HUES48 (cell line): Measurements from ENCODE around the gene KPNA4.
"Not testable (repeated sequence)": the region's sequence is repeated elsewhere in the genome, so short reads cannot be mapped to it uniquely, and the experiment has no call there.

Experiments used
- H3K27ac ChIP-seq: one replicate; pipeline ENCODE4 v1.7.0; 2013; ENCODE audit warnings: low read depth, low read length, inconsistent platforms
- H3K27me3 ChIP-seq: 2 replicates; pipeline ENCODE4 v1.6.1; 2013; ENCODE audit warnings: mild to moderate bottlenecking, low read length; ENCODE audit not compliant: control insufficient read depth, insufficient read depth
- H3K36me3 ChIP-seq: 2 replicates; pipeline ENCODE4 v1.6.1; 2013; ENCODE audit warnings: low read length; ENCODE audit not compliant: control insufficient read depth, insufficient read depth
- H3K4me1 ChIP-seq: 2 replicates; pipeline ENCODE4 v1.6.1; 2013; ENCODE audit warnings: mild to moderate bottlenecking, low read length; ENCODE audit not compliant: control insufficient read depth, insufficient read depth
- H3K4me3 ChIP-seq: 2 replicates; pipeline ENCODE4 v1.5.1; 2013; ENCODE audit warnings: mild to moderate bottlenecking, low read depth, low read length
- H3K9ac ChIP-seq: 2 replicates; pipeline ENCODE4 v1.6.1; 2013; ENCODE audit warnings: mild to moderate bottlenecking, low read depth, low read length, moderate library complexity
- H3K9me3 ChIP-seq: 2 replicates; pipeline ENCODE4 v1.6.1; 2013; ENCODE audit warnings: low read length; ENCODE audit not compliant: control insufficient read depth, insufficient read depth

The KPNA4 gene

GRCh38 chr3:160546727-160547126 is 18.6 kb downstream of the KPNA4 start:
- no peaks in the 10 kb centered on the region for H3K36me3 ChIP-seq
- H3K27me3 ChIP-seq, result no peaks in the 10 kb centered on the region
- H3K27ac ChIP-seq, result no peak overlapping the region
- no peak overlapping the region for H3K9ac ChIP-seq
- peaks cover 25% of the 10 kb centered on the region for H3K9me3 ChIP-seq
- H3K4me1 ChIP-seq, result no peaks in the 10 kb centered on the region
- no peak overlapping the region for H3K4me3 ChIP-seq

- no peak overlapping the region for H3K27ac ChIP-seq
- H3K27me3 ChIP-seq, result no peaks in the 10 kb centered on the region
- no peak overlapping the region for H3K4me3 ChIP-seq
- no peak overlapping the region for H3K9ac ChIP-seq
- H3K36me3 ChIP-seq, result no peaks in the 10 kb centered on the region
- peaks cover 15% of the 10 kb centered on the region for H3K9me3 ChIP-seq
- 0 out of 2 replicates have a peak, but pooled peaks cover 4% of the 10 kb centered on the region for H3K4me1 ChIP-seq
These were observed 19.9 kb downstream of the KPNA4 start for GRCh38 chr3:160545504-160545871.

DNA sequence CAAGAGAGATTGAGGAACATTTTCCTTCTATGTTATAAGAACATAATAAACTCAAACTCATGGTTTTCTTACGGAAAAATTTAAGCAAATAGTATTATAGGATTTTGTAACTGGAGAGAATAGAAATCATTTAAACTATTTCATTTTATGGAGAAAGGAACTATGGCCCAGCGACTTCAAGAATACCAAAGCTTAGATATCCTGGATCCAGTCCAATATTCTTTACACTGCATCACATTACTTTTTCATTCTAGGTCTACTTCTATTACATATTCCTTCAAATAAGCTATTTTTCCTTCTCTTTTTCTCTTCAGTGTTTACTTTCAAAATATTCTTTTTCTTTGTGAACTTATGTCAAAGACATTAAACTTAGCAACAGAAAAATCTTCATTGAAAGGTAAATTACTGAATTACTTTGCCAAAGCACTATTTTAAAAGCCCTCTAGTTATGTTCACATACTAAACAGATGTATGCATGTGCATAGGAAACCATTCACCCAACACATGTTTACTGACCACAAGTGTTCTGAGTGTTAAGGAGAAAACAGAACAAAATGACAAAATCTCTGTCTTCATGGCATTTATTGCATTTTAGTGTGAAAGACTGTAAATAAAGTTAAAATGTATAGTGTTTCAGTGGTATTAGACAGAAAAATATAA is 20.4 kb downstream of the KPNA4 start:
- H3K9ac ChIP-seq, result no peak overlapping the region
- H3K36me3 ChIP-seq, result no peaks in the 10 kb centered on the region
- no peak overlapping the region for H3K27ac ChIP-seq
- H3K4me3 ChIP-seq, result no peak overlapping the region
- peaks cover 10% of the 10 kb centered on the region for H3K9me3 ChIP-seq
- 0 out of 2 replicates have a peak, but pooled peaks cover 6% of the 10 kb centered on the region for H3K4me1 ChIP-seq
- no peaks in the 10 kb centered on the region for H3K27me3 ChIP-seq

GRCh38 chr3:160540551-160540950 is 24.8 kb downstream of the KPNA4 start:
- no peak overlapping the region for H3K4me3 ChIP-seq
- peaks cover 7% of the 10 kb centered on the region for H3K36me3 ChIP-seq
- no peak overlapping the region for H3K27ac ChIP-seq
- H3K27me3 ChIP-seq, result no peaks in the 10 kb centered on the region
- H3K9ac ChIP-seq, result no peak overlapping the region
- H3K9me3 ChIP-seq, result no peaks in the 10 kb centered on the region
- peaks cover 16% of the 10 kb centered on the region for H3K4me1 ChIP-seq

DNA sequence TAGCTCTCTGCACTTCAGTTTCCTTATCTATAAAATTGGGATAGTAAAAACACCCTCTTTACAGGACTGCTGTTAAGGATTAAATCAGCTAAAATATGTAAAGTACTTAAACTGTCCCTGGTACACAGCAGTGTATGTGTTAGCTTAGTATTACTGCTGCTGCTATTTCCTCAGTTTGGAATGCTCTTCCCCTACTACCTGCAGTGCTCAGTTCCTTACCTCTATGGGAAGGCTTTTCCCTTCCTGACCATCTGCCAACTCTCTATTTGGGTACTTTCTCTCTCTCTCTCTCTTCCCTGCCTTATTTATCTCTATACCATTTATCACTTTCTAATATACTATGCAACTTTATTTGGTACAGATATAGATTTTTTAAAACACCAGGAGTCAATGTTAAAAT is 26.5 kb downstream of the KPNA4 start:
- Histone ChIP-seq H3K36me3 (peaks cover 22% of the 10 kb centered on the region), H3K27me3 (no peaks in the 10 kb centered on the region), H3K4me1 (peaks cover 16% of the 10 kb centered on the region), H3K4me3 (no peak overlapping the region), H3K9ac (no peak overlapping the region), H3K27ac (no peak overlapping the region), H3K9me3 (no peaks in the 10 kb centered on the region)

GRCh38 chr3:160537729-160538128 is 27.6 kb downstream of the KPNA4 start:
- Histone ChIP-seq H3K27ac (no peak overlapping the region), H3K27me3 (no peaks in the 10 kb centered on the region), H3K9me3 (no peaks in the 10 kb centered on the region), H3K9ac (no peak overlapping the region), H3K4me3 (no peak overlapping the region), H3K4me1 (peaks cover 16% of the 10 kb centered on the region), H3K36me3 (peaks cover 29% of the 10 kb centered on the region)

DNA sequence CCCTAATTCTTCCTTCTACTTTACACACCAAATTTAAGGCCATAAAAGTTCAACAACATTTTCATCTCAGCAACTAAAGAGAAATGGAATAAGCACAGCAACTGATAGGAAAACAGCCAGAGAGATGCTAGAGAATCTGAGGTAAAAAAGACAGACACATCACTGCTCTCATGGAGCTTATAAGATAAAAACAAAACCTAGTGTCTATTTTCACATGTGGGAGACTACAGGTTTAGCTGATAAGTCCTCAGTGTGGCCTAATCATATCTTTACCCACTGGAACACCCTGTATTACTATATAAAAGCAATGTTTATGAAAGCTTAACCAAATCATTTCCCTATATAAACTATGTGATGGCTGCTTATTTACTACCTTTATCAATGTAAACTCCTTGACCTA is 33.0 kb downstream of the KPNA4 start:
- Histone ChIP-seq H3K9ac (no peak overlapping the region), H3K27me3 (no peaks in the 10 kb centered on the region), H3K4me3 (no peak overlapping the region), H3K36me3 (peaks cover 80% of the 10 kb centered on the region), H3K4me1 (no peaks in the 10 kb centered on the region), H3K9me3 (no peaks in the 10 kb centered on the region), H3K27ac (no peak overlapping the region)

DNA sequence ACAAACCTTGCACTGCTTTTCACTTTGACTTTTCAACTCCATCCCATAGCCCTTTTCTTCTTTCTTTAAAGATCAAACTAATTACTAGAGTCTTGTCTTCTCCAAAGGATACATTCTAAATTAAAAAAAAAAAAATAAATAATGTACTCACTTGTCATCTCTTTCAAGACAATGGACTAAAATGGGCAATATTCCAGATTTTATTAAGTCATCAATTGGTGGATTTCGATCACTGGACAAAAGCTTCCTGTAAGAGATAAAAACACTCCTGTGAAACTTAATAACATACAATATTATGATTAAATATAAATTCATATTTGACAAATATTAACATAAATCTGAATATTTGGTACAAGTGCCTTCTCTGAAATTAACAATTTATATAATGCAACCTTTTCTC is 34.1 kb downstream of the KPNA4 start:
- Histone ChIP-seq H3K4me1 (no peaks in the 10 kb centered on the region), H3K9ac (no peak overlapping the region), H3K9me3 (no peaks in the 10 kb centered on the region), H3K36me3 (peaks cover 88% of the 10 kb centered on the region), H3K4me3 (no peak overlapping the region), H3K27me3 (no peaks in the 10 kb centered on the region), H3K27ac (no peak overlapping the region)

DNA sequence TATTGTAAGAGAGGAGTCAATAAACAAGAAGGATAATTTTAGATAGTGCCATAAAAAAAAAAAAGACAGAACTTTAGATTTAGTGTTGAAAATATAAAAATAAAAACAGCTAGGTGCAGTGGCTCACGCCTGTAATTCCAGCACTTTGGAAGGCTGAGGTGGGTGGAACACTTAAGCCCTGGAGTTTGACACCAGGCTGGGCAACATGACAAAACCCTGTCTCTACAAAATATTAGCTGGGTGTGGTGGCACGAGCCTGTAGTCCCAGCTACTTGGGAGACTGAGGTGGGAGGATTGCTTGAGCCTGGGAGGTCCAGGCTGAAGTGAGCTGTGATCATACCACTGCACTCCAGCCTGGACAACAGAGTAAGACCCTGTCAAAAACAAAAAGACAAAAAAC is 49.0 kb downstream of the KPNA4 start:
- not testable (repeated sequence) for H3K9ac ChIP-seq, H3K27ac ChIP-seq, H3K4me1 ChIP-seq, H3K9me3 ChIP-seq, H3K4me3 ChIP-seq, H3K27me3 ChIP-seq
- peaks cover 93% of the 10 kb centered on the region for H3K36me3 ChIP-seq

- no peak overlapping the region for H3K9ac ChIP-seq
- H3K4me1 ChIP-seq, result no peaks in the 10 kb centered on the region
- H3K9me3 ChIP-seq, result no peaks in the 10 kb centered on the region
- H3K4me3 ChIP-seq, result no peak overlapping the region
- peaks cover 61% of the 10 kb centered on the region for H3K36me3 ChIP-seq
- no peak overlapping the region for H3K27ac ChIP-seq
- H3K27me3 ChIP-seq, result no peaks in the 10 kb centered on the region
These were observed 64.0 kb downstream of the KPNA4 start for GRCh38 chr3:160501325-160501724.

- Histone ChIP-seq H3K36me3 (peaks cover 33% of the 10 kb centered on the region), H3K27ac (no peak overlapping the region), H3K9ac (no peak overlapping the region), H3K4me3 (no peak overlapping the region), H3K27me3 (no peaks in the 10 kb centered on the region), H3K4me1 (no peaks in the 10 kb centered on the region), H3K9me3 (no peaks in the 10 kb centered on the region)
These were observed 67.2 kb downstream of the KPNA4 start for GRCh38 chr3:160498202-160498601.
